MM.1S (cell line): Measurements from ENCODE around the gene ARSI.

ENCODE experiments used
- CTCF ChIP-seq: fragments of 300-600 bp; sonication (generic); IDR thresholded peaks from 2 replicates; pipeline ENCODE4 v1.5.1; 2016; ENCODE audit warnings: antibody characterized with exemption, low read length, mixed read lengths
- EZH2 ChIP-seq: fragments of 300-600 bp; sonication (generic); optimal IDR thresholded peaks from 2 replicates; pipeline ENCODE3; 2017; ENCODE audit warnings: low read depth, mild to moderate bottlenecking, antibody characterized with exemption, low read length, mixed read lengths
- EZH2phosphoT487 ChIP-seq: fragments of 300-600 bp; sonication (generic); IDR thresholded peaks from 2 replicates; pipeline ENCODE4 v1.6.1; 2018; ENCODE audit warnings: antibody characterized with exemption, low read length

GRCh38 chr5:150309886-150310239 is 7.2 kb upstream of the ARSI start:
- TF ChIP-seq EZH2 (no peak), CTCF (no peak), EZH2phosphoT487 (no peak)
